Renal cortical epithelial cell (primary cell): Measurements from ENCODE around the gene SPTLC3. TPM values are rescaled to one million over a fixed set of nuclear protein-coding genes. Genes with fewer than 3 reads are reported as not detected.

Experiments used
- DNase-seq: peaks from one replicate; pipeline ENCODE4 v3.0.0-alpha.2; 2011; ENCODE audit warnings: low read depth
- total RNA-seq: library from RNA; depleted of rRNA; stranded (reverse); fragments of >200 nt; gene quantifications from 2 replicates; pipeline ENCODE4 v1.2.3, GENCODE V29; 2014

SPTLC3 gene
- total RNA-seq, 1 donor from 2014 or later: 46.9 TPM

DNA sequence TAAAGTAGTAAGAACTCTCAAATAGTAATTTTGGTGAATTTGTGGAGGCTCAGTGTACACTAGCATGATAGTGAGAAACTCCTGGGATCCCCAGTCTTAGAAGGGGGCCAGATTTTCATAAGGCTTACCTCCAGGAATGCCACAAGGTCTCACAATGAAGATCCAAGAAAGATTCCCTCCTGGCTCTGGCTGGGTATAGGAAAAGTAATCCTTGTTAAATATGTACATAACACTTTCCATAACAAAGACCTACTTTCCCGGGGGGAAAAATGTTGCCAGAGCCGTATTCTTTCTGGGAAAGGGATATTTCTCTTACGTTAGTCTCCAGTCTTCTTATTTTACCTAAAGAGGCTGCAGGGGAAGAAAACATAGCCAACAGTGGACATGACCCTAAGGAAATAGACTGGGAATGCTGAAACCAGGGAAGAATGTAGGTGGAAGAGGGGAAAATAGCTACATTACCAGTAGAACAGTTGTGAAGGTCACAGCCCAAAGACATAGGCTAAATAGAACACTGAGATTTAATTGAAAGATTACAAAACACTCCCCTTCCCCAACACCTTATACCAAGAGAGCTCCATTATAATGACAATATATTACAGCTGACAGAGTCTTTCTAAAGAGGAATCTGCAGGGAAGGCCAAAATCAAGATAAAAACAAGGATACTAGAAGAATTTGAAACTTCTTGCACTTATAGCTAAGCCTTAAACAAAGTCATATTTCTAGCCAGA, 177.4 kb downstream of the SPTLC3 start:
- DNase-seq: no peak

- DNase-seq: no peak
These were observed 179.1 kb downstream of the SPTLC3 start for GRCh38 chr20:13187899-13188298.

DNA sequence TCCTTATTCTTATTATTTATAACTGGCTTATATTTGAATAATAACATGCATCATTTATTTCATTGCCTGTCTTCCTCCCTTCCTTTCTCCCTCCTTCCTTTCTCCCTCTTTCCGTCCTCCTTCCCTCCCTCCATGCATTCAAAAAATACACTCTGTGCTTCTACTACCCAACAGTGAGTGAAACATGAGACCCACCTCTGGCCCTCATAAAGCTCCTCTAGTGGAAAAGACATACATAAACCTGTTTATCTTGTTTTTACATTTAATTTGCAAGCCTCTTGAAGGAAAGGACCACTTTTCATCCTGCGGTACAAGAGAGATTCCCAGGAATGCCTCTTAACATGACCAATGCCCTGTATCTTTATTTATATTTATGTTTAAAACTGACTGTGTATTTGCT, 190.5 kb downstream of the SPTLC3 start:
- no peak for DNase-seq

- DNase-seq: no peak
These were observed 192.2 kb downstream of the SPTLC3 start for GRCh38 chr20:13200767-13201500.

- DNase-seq: no peak
These were observed 193.8 kb downstream of the SPTLC3 start for GRCh38 chr20:13202565-13202964.

GRCh38 chr20:13205425-13205824, 196.7 kb downstream of the SPTLC3 start:
- no peak for DNase-seq

GRCh38 chr20:13205848-13206434, 197.2 kb downstream of the SPTLC3 start:
- DNase-seq: peak; percentile 47

GRCh38 chr20:13207016-13207415, 198.2 kb downstream of the SPTLC3 start:
- no peak for DNase-seq

GRCh38 chr20:13211956-13212618, 203.3 kb downstream of the SPTLC3 start:
- DNase-seq: no peak

GRCh38 chr20:13212750-13213149, 204.0 kb downstream of the SPTLC3 start:
- DNase-seq: peak; percentile 78

DNA sequence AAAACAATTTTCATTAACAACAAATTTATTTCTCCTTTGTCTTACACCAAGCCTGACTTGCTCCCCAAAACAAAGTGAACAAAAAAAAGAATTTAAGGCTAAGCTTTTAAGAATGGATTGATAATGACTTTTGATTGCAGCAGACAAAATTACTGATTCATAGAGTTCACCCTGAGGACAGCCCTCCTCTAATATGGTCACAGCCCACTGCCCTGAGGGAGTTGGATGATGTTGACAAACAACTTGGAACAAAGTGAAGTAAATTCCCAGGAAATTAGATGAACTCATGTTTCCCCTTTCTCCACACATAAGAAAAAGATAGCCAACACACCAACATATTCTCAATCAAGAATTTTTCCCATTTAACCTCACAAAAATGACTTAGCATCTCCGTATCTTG, 204.6 kb downstream of the SPTLC3 start:
- DNase-seq: peak; percentile 68

DNA sequence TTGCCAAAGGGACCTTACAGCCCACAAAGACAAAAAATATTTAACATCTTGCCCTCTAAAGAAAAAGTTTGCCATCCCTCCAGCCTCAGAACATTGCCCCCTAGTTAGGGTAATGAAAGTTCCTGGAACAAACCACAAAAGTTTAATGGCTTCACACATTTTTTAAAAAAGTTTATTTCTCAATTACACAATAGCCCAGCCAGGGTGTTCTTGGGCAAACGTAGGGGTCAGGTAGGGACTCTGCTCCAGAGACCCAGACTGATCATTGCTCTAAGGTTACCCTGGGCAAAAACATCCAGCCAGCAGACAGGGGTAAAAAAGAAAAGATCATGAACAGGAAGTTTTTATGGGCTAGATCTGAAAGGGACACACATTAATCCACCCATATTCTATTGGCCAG, 207.8 kb downstream of the SPTLC3 start:
- DNase-seq: peak; percentile 73

Other genes with a start within 250 kb of the SPTLC3 start
- 0.99 TPM in 1 of 2 replicates, not detected in the other for gene ISM1, start 212.3 kb downstream of the SPTLC3 start, total RNA-seq